COLO829 (cell line): ENCODE measurements around the gene PCDHGA8.

Source experiments
- DNase-seq: peaks from one replicate; pipeline ENCODE4 v3.0.0; 2012; ENCODE audit warnings: low spot score

PCDHGA8 gene

GRCh38 chr5:141434006-141434405, 41.6 kb downstream of the PCDHGA8 start:
- DNase-seq, result no peak

- DNase-seq, result no peak
These were observed 44.8 kb downstream of the PCDHGA8 start for GRCh38 chr5:141437221-141437620.

- DNase-seq, result no peak
These were observed 47.1 kb downstream of the PCDHGA8 start for GRCh38 chr5:141439411-141440141.

- DNase-seq, result no peak
These were observed 47.9 kb downstream of the PCDHGA8 start for GRCh38 chr5:141440341-141440740.

GRCh38 chr5:141441571-141442170, 49.2 kb downstream of the PCDHGA8 start:
- no peak for DNase-seq
